GM08714 (cell line): Measurements from ENCODE around the gene DAPK2.

ENCODE experiments used
- H3K4me3 ChIP-seq: fragments of 200-500 bp; sonication (Bioruptor generic); 2 replicates; pipeline ENCODE4 v1.5.1; 2014; ENCODE audit warnings: mild to moderate bottlenecking, low read length, inconsistent platforms
- ZNF274 ChIP-seq: IDR thresholded peaks from 2 replicates; pipeline ENCODE4 v1.6.1; 2012; ENCODE audit warnings: mild to moderate bottlenecking, low read depth, low read length

The DAPK2 gene

GRCh38 chr15:63946524-63947065 is 99.7 kb downstream of the DAPK2 start:
- no peak for TF ChIP-seq ZNF274
- no peak overlapping the region for H3K4me3 ChIP-seq

GRCh38 chr15:63945838-63946298 is 100.4 kb downstream of the DAPK2 start:
- no peak overlapping the region for H3K4me3 ChIP-seq
- no peak for TF ChIP-seq ZNF274

GRCh38 chr15:63945007-63945788 is 101.1 kb downstream of the DAPK2 start:
- TF ChIP-seq ZNF274: no peak
- H3K4me3 ChIP-seq: no peak overlapping the region

- H3K4me3 ChIP-seq: no peak overlapping the region
- no peak for TF ChIP-seq ZNF274
Observed at GRCh38 chr15:63944681-63944955, 101.7 kb downstream of the DAPK2 start.

GRCh38 chr15:63943829-63944680 is 102.2 kb downstream of the DAPK2 start:
- no peak for TF ChIP-seq ZNF274
- H3K4me3 ChIP-seq: no peak overlapping the region

GRCh38 chr15:63942486-63943365 is 103.6 kb downstream of the DAPK2 start:
- no peak overlapping the region for H3K4me3 ChIP-seq
- no peak for TF ChIP-seq ZNF274

GRCh38 chr15:63941698-63942465 is 104.4 kb downstream of the DAPK2 start:
- no peak overlapping the region for H3K4me3 ChIP-seq
- no peak for TF ChIP-seq ZNF274

GRCh38 chr15:63940966-63941620 is 105.2 kb downstream of the DAPK2 start:
- TF ChIP-seq ZNF274: no peak
- H3K4me3 ChIP-seq: no peak overlapping the region

GRCh38 chr15:63939531-63940130 is 106.7 kb downstream of the DAPK2 start:
- no peak overlapping the region for H3K4me3 ChIP-seq
- TF ChIP-seq ZNF274: no peak

GRCh38 chr15:63938486-63939061 is 107.7 kb downstream of the DAPK2 start:
- TF ChIP-seq ZNF274: no peak
- H3K4me3 ChIP-seq: no peak overlapping the region

- no peak for TF ChIP-seq ZNF274
- no peak overlapping the region for H3K4me3 ChIP-seq
Observed at GRCh38 chr15:63933522-63933921, 112.8 kb downstream of the DAPK2 start.

- no peak for TF ChIP-seq ZNF274
Observed at GRCh38 chr15:63931556-63931955, 114.7 kb downstream of the DAPK2 start.

GRCh38 chr15:63930034-63930433 is 116.3 kb downstream of the DAPK2 start:
- H3K4me3 ChIP-seq: no peak overlapping the region
- no peak for TF ChIP-seq ZNF274

More at GRCh38 chr15:63931556-63931955, 114.7 kb downstream of the DAPK2 start:
- no peak overlapping the region for H3K4me3 ChIP-seq
